ENCODE results near the gene RRAS2. TPM values are rescaled to one million over a fixed set of nuclear protein-coding genes. Genes with fewer than 3 reads are reported as not detected.

Gene RRAS2
- total RNA-seq, 1 experiment from 2014 or later: 158 TPM

DNA sequence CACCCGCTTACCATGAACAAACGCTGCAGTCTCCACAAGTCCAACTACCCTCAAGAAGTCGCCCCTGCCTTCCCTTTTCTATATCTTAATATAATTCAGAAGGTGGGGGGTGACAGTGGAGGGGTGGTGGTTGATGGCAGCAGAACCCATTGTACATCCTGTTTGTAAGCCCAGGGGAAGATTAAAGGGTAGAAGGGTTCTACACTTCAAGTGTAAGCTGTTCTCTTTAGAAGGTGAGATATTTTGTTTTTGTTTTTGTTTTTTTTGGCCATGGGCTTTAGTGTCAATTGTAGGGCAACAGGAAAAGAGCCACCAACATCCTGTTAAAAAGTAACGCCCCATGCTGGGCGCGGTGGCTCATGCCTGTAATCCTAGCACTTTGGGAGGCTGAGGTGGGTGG lies 34.9 kb upstream of the RRAS2 start:
- no peak overlapping the region for H2BK120ac ChIP-seq (ENCODE audit: low read depth, low read length, poor library complexity, severe bottlenecking)
- Mint-ChIP-seq H3K27me3 (ENCODE audit: low read depth) (peaks cover 3% of the 10 kb centered on the region), H3K36me3 (ENCODE audit: insufficient read depth in 1 of 3, low read depth in 3 of 3) (no peaks in the 10 kb centered on the region), H3K4me3 (no peak overlapping the region), H3K27ac (no peak overlapping the region; a peak in 1 of 7 replicates), H3K4me1 (peaks cover 3 to 4% of the 10 kb centered on the region in 2 experiments; a peak in 1 of 4 replicates), H3K9me3 (no peaks in the 10 kb centered on the region)
- no peak overlapping the region for H2BK5ac ChIP-seq (ENCODE audit: insufficient read length, low read length)
- H3K4me2 ChIP-seq (ENCODE audit: insufficient read depth, insufficient read length, low read length): no peak overlapping the region
- H4K91ac ChIP-seq (ENCODE audit: insufficient read length, low read depth, low read length): no peak overlapping the region
- no peak overlapping the region for H3K56ac ChIP-seq (ENCODE audit: insufficient read length, low read depth, low read length)
- H3K9me3 ChIP-seq (ENCODE audit: control insufficient read depth, low read depth, low read length): no peaks in the 10 kb centered on the region
- no peak overlapping the region for H3K18ac ChIP-seq (ENCODE audit: insufficient read length, low read depth, low read length)
- H2BK20ac ChIP-seq (ENCODE audit: low read depth, low read length, poor library complexity, severe bottlenecking): peak overlapping the region; percentile 45
- H2AFZ ChIP-seq (ENCODE audit: low read length): no peak overlapping the region
- H3K27me3 ChIP-seq (ENCODE audit: insufficient read depth, low read length): no peaks in the 10 kb centered on the region
- H2AK5ac ChIP-seq (ENCODE audit: insufficient read length, low read length): no peak overlapping the region
- H3K4ac ChIP-seq (ENCODE audit: low read depth, low read length): no peak overlapping the region
- H3K27ac ChIP-seq (ENCODE audit: insufficient read length, low read depth, low read length): no peak overlapping the region
- H3K79me2 ChIP-seq (ENCODE audit: insufficient read depth, low read length): no peaks in the 10 kb centered on the region
- H3T11ph ChIP-seq (ENCODE audit: low read length): no peak overlapping the region
- H3K4me1 ChIP-seq (ENCODE audit: insufficient read depth, low read length): no peaks in the 10 kb centered on the region; the same call in 1 of the 2 replicates
- H3K23me2 ChIP-seq (ENCODE audit: insufficient read length, low read depth, low read length, poor library complexity, severe bottlenecking): no peaks in the 10 kb centered on the region
- no CpG with 5 or more reads among the region's 6 CpGs for WGBS (ENCODE audit: extremely low coverage, insufficient read length, low lambda C conversion rate)
- no peak overlapping the region for H2BK12ac ChIP-seq (ENCODE audit: insufficient read length, low read depth, low read length)
- H4K8ac ChIP-seq (replicated peaks; ENCODE audit: insufficient read length, low read depth, low read length): no peak overlapping the region
- H3K14ac ChIP-seq (ENCODE audit: insufficient read depth, low read length): no peak overlapping the region
- no peak overlapping the region for H3K9ac ChIP-seq (ENCODE audit: extremely low read depth, insufficient read length, low read length)
- no peak overlapping the region for H3K23ac ChIP-seq (ENCODE audit: insufficient read length, low read depth, low read length)
- DNase-seq: no peak
- H4K5ac ChIP-seq (ENCODE audit: insufficient read length, low read depth, low read length): no peak overlapping the region
- no peaks in the 10 kb centered on the region for H3K79me1 ChIP-seq (ENCODE audit: insufficient read depth, low read depth, low read length, poor library complexity, severe bottlenecking)
- H2BK15ac ChIP-seq (ENCODE audit: low read depth, low read length): no peak overlapping the region
- H4K20me1 ChIP-seq (ENCODE audit: control insufficient read depth, insufficient read depth, insufficient read length): no peaks in the 10 kb centered on the region
- no peak for TF ChIP-seq CTCF (conservative IDR thresholded peaks at IDR 0.05)

Data from H9 (cell line).